Mammary epithelial cell (primary cell): Measurements from ENCODE around the gene ORC1.

Experiments used
- EZH2 ChIP-seq: IDR thresholded peaks from 2 replicates; pipeline ENCODE4 v1.6.1; 2012; ENCODE audit warnings: low read length, inconsistent platforms, borderline replicate concordance
- TF ChIP-seq, protein P1 (sequence below), 2 donors: IDR thresholded peaks in 1 of 2; conservative IDR thresholded peaks in 1 of 2; 2 replicates each; pipeline ENCODE4 v1.5.1; 2011 to 2012; ENCODE audit warnings: inconsistent platforms in 2 of 2, low read length in 2 of 2, mild to moderate bottlenecking in 2 of 2, control low read depth in 1 of 2, low read depth in 1 of 2; ENCODE audit not compliant: insufficient read depth in 1 of 2; ENCODE audit errors: extremely low read depth in 1 of 2

GRCh38 chr1:52414942-52415341, 10.7 kb upstream of the ORC1 start:
- TF ChIP-seq, protein P1, sequence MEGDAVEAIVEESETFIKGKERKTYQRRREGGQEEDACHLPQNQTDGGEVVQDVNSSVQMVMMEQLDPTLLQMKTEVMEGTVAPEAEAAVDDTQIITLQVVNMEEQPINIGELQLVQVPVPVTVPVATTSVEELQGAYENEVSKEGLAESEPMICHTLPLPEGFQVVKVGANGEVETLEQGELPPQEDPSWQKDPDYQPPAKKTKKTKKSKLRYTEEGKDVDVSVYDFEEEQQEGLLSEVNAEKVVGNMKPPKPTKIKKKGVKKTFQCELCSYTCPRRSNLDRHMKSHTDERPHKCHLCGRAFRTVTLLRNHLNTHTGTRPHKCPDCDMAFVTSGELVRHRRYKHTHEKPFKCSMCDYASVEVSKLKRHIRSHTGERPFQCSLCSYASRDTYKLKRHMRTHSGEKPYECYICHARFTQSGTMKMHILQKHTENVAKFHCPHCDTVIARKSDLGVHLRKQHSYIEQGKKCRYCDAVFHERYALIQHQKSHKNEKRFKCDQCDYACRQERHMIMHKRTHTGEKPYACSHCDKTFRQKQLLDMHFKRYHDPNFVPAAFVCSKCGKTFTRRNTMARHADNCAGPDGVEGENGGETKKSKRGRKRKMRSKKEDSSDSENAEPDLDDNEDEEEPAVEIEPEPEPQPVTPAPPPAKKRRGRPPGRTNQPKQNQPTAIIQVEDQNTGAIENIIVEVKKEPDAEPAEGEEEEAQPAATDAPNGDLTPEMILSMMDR (conservative IDR thresholded peaks at IDR 0.05 in 1 of 2, IDR thresholded peaks at IDR 0.05 in 1 of 2; ENCODE audit: extremely low read depth in 1 of 2, insufficient read depth in 1 of 2, low read depth in 1 of 2, low read length in 2 of 2), result no peak
- TF ChIP-seq EZH2, result no peak
